Ecto neural progenitor cell (in vitro differentiated cells): ENCODE measurements around the gene ANP32A.
A peak's percentile ranks its signal among the peaks of the same experiment; 100 is the strongest.

ENCODE experiments used
- DNase-seq: peaks from one replicate; pipeline ENCODE4 v3.0.0-alpha.2; 2018; ENCODE audit warnings: low spot score

ANP32A gene

GRCh38 chr15:68819495-68820294 lies 1.0 kb downstream of the ANP32A start:
- peak; percentile 67 for DNase-seq

DNA sequence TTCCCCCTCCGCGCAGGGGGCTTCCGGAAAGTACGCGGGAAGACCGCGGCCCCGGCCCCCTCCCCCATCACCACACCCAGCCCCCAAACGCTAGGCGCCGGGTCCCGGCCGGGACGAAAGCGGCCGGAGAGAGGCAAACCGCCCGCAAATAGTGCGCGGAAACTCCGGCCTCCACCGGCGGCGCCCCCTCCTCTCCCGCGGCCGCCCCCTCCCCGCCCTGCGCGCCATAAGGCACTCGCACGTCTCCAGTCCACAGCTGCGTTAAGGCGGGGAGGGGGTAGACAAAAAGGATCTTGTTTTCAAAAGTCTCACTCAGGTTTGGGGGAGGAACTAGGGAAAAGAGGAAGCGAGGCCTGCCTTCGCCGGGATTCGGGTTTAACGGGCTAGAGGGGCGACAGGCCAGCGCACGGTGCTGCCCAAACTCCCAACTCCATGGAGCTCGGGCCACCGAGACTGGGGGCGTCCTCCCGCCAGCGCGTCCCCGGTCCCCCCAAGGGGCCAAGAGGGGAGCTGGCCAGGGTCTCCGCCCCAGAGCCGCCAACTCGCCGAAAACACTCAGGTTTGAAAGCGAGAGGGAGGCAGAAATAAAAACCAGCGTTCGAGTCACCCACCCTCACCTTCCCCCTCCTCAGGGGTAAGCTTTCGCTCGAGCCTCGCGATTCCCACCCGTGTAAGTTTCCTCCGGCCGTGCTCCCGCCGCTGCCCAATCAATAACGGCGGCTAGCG lies 1.8 kb downstream of the ANP32A start:
- DNase-seq, result no peak

DNA sequence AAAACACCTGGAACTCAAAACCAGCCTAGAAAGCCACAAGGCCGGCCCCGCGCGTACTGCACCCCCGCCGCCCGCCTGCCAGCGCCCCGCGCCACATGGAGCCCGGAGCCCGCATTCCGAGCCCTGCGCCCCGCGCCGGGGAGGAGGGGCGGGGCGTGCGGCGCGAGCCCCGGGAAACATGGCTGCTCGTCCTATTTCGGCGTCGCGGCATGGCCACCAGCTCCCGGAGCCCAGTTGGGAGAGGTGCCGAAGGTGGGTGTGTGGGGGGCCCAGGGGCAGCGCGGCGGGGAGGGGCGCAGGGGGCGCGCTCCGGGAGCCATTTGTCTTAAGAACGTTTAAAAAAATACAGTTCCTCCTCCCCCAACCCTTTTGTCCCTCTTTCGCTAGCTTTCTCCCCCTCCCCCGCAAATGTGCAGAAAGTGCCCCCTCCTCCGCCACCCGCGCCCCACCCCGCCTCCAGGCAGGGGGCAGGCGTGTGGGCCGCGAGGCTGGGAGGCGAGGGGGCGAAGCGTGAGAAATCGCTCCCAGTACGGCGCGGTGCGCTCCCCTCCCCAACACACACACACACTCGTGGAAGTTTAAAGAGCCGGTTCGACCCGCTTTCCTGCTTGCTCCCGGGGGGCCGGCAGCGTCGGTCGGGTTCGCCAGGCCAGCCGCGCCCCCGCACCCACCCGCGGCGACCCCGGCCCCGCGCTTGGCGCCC lies 2.5 kb downstream of the ANP32A start:
- DNase-seq, result peak; percentile 78

DNA sequence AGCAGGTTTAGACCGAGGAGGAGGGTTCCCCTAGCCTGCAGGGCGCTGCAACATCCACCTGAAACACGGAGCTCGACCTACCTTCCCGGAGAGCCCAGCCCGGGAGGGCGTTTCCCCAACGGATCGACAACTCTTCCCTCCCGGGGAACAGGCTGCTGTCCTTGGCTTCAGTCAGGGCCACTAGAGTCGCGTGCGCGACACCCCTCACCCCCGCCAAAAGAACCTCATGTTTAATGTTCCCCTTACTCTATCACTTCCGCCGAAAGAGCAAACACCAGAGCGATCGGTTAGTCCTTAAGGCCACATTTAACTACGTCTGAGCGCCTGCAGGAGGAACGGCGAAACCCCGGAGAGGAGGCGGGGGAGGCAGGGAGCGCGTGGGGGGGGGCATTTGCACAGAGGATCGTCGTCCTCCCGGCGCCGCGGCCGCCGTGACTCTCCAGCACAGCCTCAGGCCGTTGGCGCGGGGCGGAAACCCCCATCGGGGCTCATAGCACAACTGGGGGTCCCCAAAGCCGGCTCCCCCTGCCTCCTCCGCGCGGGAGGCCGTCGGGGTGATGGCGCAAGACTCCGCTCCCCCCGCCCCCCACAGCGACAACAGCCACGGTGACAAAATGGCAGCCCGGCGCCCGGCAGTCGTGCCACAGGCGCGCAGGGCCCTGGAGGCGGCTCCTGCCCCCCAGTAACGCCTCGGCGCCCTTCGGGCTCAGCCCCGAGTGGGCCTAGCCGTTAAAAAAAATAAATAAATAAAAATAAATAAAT lies 3.2 kb downstream of the ANP32A start:
- peak; percentile 77 for DNase-seq

- DNase-seq, result peak; percentile 44
These were observed 3.8 kb downstream of the ANP32A start for GRCh38 chr15:68816795-68817303.

GRCh38 chr15:68816158-68816557 lies 4.5 kb downstream of the ANP32A start:
- peak; percentile 8 for DNase-seq

DNA sequence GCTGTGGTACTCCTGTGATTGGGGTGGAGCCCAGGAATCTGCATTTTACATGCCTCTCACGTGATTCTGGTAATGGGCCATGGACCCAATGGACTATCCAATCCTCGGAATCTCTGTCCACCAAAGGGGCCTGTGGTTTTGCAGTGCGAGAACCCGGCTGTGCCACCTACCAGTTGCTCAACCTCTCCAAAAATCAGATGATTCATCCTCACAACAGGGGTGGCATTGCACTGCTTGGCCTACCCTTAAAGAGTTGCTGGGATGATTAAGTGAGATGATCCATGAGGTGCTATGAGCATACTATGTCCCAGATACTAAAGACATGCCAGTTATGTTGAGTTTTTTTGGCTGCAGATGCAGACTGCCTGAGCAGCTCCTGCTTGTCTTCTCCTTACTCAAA lies 5.1 kb downstream of the ANP32A start:
- DNase-seq, result peak; percentile 30

- peak; percentile 18 for DNase-seq
These were observed 6.1 kb downstream of the ANP32A start for GRCh38 chr15:68814596-68814995.

- DNase-seq, result peak; percentile 15
These were observed 7.9 kb downstream of the ANP32A start for GRCh38 chr15:68812597-68813431.

GRCh38 chr15:68812069-68812468 lies 8.6 kb downstream of the ANP32A start:
- peak; percentile 25 for DNase-seq

DNA sequence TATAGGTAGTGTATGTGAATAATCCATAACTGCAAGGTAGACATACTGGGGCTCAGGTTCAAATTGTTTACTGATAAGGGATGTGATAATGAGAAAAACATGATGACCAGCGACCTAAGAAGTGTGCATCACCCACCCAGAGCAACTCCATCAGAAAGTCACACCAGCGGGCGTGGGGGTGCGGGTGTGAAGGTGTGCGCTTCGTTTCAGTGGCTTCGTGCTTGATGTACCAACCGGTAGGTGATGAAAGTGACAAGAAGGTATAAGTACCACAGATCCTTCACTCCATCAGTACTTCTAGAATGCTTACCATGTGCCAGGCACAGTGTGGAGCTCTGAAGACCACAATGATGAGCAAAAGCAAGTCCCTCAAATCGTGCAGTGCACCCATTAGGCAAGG lies 11.2 kb downstream of the ANP32A start:
- DNase-seq, result no peak

- DNase-seq, result no peak
These were observed 11.9 kb downstream of the ANP32A start for GRCh38 chr15:68808770-68809169.

DNA sequence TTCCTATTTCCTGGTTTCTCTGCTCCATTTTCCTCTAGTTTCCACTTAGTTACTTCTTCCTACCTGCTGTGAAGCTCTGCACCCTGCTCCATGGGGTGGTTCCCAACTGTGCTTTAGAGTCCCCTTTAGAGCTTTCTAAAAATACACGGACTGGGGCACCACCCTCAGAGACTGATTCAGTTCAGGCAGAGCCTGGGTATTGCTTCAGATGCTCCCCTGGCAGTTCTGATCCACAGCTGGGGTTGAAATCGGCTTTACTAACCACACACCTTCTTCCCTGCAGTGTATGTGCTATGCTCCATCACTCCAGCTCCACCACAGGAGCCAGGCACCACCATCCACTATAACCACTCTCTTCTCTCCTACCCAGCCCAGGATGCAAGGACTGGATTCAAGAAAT lies 12.6 kb downstream of the ANP32A start:
- no peak for DNase-seq

DNA sequence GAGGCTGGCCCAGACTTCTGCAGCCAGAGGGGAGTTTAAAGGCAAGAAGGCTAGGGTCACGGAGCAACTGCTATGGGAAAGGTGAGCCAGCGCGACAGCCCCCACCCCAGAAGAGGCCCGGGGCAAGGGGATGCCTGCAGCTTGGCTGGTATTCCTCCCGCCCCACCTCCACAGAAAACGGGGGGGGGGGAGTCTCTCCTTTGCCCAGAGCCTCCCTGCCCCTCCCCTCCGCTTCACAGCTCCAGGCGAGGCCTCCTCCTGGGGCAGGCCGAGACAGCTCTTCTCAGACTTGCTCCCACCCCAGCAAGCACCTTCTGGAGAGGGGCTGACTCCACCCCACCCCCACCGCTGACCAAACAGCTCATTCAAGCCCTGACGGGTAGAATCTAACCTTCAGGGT lies 13.4 kb downstream of the ANP32A start:
- no peak for DNase-seq

- DNase-seq, result no peak
These were observed 14.3 kb downstream of the ANP32A start for GRCh38 chr15:68806220-68807060.

GRCh38 chr15:68802373-68802772 lies 18.3 kb downstream of the ANP32A start:
- DNase-seq, result no peak

- DNase-seq, result no peak
These were observed 19.0 kb downstream of the ANP32A start for GRCh38 chr15:68801572-68802148.

DNA sequence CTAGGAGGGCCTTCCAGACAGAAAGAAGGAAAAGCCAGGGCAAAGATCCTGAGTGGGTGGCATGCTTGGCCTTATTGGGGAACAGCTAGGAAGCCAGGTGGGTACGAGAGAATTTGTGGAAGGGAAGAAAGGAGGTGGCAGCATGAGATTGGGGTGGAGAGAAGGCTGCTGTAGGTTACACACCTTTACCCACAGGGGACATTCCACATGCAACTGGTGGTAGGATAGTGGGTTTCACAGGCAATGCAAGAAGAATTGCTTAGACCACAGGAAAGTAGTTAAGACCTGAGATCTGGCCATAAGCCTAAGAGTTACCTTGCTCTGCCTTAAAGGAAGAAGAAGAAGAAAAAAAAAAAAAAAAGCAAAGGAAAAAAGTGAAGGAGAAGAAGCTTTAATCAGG lies 19.8 kb downstream of the ANP32A start:
- no peak for DNase-seq

GRCh38 chr15:68798346-68799094 lies 22.2 kb downstream of the ANP32A start:
- DNase-seq, result no peak
